Activated B cell treated with CpG ODN at 0.5 μM for 24 hours (primary cell): ENCODE results near the gene TP73. TPM values are rescaled to one million over a fixed set of nuclear protein-coding genes. Genes with fewer than 3 reads are reported as not detected.

Experiments used
- ATAC-seq: fragments of 200-7000 bp; cut with Tn5 transposase; one replicate; pipeline ENCODE4 v1.10.0; 2021; ENCODE audit warnings: low read depth, mild to moderate bottlenecking, moderate library complexity
- CTCF ChIA-PET: fragments of 350-600 bp; sonication (Branson Sonifier 250); formaldehyde crosslinking; loops from one replicate; lab custom pipeline; 2021; ENCODE audit warnings: antibody characterized with exemption; lab: Charles Lee
- POLR2A ChIA-PET: fragments of 350-600 bp; sonication (Branson Sonifier 250); formaldehyde crosslinking; loops from one replicate; lab custom pipeline; 2021; ENCODE audit warnings: antibody characterized with exemption; lab: Charles Lee
- DNase-seq: peaks from one replicate; pipeline ENCODE4 v3.0.0; 2022
- H3K27ac Mint-ChIP-seq: one replicate; pipeline ENCODE4 v1.8.0; 2020; ENCODE audit warnings: mixed read lengths
- H3K27me3 Mint-ChIP-seq: one replicate; pipeline ENCODE4 v1.8.0; 2021; ENCODE audit warnings: mixed read lengths
- H3K36me3 Mint-ChIP-seq: one replicate; pipeline ENCODE4 v1.8.0; 2021; ENCODE audit warnings: low read depth, mixed read lengths
- H3K4me1 Mint-ChIP-seq: one replicate; pipeline ENCODE4 v1.8.0; 2021; ENCODE audit warnings: mixed read lengths
- H3K4me3 Mint-ChIP-seq: one replicate; pipeline ENCODE4 v1.8.0; 2020; ENCODE audit warnings: mild to moderate bottlenecking, mixed read lengths
- H3K9me3 Mint-ChIP-seq: one replicate; pipeline ENCODE4 v1.8.0; 2020; ENCODE audit warnings: mixed read lengths
- intact Hi-C: fragments of 100-400 bp; cut with micrococcal nuclease; formaldehyde crosslinking; loops from one replicate; pipeline ENCODE4 v1.15.1; 2024
- total RNA-seq: library from RNA; stranded (reverse); gene quantifications from 2 replicates; pipeline ENCODE4 v1.2.3, GENCODE V29; 2022
- TF ChIP-seq, protein P1 (sequence below): fragments of 200-600 bp; IDR thresholded peaks from one replicate; pipeline ENCODE4 v1.8.0; 2022; ENCODE audit warnings: antibody characterized with exemption, mild to moderate bottlenecking

TP73 gene
- total RNA-seq, 1 donor from 2014 or later = 2.6 TPM

DNA sequence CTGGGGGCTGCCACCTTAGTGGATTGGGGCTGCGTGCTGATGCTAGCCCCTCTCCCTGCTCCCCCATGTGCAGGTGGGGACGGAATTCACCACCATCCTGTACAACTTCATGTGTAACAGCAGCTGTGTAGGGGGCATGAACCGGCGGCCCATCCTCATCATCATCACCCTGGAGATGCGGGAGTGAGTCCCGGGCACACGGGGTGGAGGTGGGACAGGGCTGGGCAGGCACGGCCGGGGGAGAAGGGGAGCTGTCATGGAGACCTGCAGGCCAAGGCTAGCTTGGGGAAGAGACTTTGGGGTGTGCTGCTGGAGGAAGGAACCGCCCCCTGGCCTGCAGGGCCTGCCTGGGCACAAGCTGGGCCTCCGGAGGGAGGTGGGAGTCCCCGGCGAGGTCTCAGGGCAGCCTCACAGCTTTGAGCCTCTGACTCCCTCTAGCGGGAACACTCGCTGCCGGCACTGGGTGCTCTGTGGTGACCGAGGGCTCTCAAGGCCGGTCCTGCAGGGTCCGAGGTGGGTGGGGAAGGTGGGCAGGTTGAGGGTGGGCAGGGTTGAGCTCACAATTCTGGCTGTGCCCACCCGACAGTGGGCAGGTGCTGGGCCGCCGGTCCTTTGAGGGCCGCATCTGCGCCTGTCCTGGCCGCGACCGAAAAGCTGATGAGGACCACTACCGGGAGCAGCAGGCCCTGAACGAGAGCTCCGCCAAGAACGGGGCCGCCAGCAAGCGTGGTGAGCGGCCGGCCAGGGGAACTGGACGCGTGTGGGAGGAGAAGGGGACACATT is 74.9 kb downstream of the TP73 start:
- no peak for DNase-seq
- intact Hi-C loops = no loop called here
- peaks cover 4% of the 10 kb centered on the region for H3K4me1 Mint-ChIP-seq
- H3K9me3 Mint-ChIP-seq = no peaks in the 10 kb centered on the region
- no peak overlapping the region for H3K27ac Mint-ChIP-seq
- ChIA-PET CTCF (interaction anchor here (0.6 to 1.4 kb wide), 2 partner anchors 117 to 236 kb away, joined by 3 to 4 read pairs; no protein-coding TSS in a partner anchor), POLR2A (no interaction called here)
- peak; percentile 64 for ATAC-seq
- no peak overlapping the region for H3K4me3 Mint-ChIP-seq
- no peaks in the 10 kb centered on the region for H3K36me3 Mint-ChIP-seq
- TF ChIP-seq, protein P1, sequence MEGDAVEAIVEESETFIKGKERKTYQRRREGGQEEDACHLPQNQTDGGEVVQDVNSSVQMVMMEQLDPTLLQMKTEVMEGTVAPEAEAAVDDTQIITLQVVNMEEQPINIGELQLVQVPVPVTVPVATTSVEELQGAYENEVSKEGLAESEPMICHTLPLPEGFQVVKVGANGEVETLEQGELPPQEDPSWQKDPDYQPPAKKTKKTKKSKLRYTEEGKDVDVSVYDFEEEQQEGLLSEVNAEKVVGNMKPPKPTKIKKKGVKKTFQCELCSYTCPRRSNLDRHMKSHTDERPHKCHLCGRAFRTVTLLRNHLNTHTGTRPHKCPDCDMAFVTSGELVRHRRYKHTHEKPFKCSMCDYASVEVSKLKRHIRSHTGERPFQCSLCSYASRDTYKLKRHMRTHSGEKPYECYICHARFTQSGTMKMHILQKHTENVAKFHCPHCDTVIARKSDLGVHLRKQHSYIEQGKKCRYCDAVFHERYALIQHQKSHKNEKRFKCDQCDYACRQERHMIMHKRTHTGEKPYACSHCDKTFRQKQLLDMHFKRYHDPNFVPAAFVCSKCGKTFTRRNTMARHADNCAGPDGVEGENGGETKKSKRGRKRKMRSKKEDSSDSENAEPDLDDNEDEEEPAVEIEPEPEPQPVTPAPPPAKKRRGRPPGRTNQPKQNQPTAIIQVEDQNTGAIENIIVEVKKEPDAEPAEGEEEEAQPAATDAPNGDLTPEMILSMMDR = no peak
- peaks cover 4% of the 10 kb centered on the region for H3K27me3 Mint-ChIP-seq

DNA sequence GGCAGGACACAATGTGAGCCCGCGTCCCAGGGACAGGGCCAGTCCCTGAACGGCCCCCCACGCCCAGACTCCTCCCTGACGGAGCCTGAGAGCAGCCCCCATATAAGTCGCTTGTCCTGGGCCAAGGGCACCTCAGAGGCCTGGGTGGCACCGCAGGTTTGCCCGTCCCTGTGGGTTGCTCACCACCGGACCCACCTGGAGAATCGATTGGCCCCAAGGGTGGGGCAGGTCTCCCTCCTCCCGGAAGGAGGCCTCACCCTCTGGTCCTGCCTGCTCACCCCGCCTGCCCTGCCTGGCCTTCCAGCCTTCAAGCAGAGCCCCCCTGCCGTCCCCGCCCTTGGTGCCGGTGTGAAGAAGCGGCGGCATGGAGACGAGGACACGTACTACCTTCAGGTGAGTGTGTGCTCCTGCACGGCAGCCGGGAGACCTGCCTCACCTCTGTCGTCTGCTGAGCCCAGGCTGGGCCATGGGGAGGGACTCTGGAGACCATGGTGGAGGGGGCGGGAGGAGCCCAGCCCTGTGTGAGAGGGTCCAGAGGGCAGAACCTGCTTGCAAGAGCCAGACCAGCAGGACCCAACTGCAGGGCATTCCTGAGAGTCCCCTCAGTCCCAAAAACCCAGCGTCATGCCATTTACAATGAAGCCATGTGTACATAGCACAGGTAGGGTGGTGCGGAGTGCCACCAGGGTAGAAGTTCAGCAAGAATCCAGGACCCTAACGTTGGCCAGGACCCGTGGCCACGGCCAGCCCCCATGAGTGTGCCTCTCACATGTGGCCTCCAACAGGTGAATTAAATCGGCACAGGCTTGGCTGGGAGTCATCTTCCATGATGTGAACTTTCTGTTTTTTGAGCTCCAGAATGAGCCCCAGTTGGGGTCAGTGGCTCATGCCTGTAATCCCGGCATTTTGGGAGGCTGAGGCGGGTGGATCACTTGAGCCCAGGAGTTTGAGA is 75.8 kb downstream of the TP73 start:
- ChIA-PET POLR2A (no interaction called here), CTCF (interaction anchor here (0.6 to 1.4 kb wide), 3 partner anchors 118 to 237 kb away, joined by 3 to 4 read pairs (median 3); no protein-coding TSS in a partner anchor)
- no peak overlapping the region for H3K27ac Mint-ChIP-seq
- no peak overlapping the region for H3K4me3 Mint-ChIP-seq
- no peaks in the 10 kb centered on the region for H3K36me3 Mint-ChIP-seq
- TF ChIP-seq, protein P1 = no peak
- H3K27me3 Mint-ChIP-seq = peaks cover 4% of the 10 kb centered on the region
- DNase-seq (no peak), ATAC-seq (no peak)
- H3K4me1 Mint-ChIP-seq = peaks cover 4% of the 10 kb centered on the region
- intact Hi-C loops = no loop called here
- no peaks in the 10 kb centered on the region for H3K9me3 Mint-ChIP-seq

DNA sequence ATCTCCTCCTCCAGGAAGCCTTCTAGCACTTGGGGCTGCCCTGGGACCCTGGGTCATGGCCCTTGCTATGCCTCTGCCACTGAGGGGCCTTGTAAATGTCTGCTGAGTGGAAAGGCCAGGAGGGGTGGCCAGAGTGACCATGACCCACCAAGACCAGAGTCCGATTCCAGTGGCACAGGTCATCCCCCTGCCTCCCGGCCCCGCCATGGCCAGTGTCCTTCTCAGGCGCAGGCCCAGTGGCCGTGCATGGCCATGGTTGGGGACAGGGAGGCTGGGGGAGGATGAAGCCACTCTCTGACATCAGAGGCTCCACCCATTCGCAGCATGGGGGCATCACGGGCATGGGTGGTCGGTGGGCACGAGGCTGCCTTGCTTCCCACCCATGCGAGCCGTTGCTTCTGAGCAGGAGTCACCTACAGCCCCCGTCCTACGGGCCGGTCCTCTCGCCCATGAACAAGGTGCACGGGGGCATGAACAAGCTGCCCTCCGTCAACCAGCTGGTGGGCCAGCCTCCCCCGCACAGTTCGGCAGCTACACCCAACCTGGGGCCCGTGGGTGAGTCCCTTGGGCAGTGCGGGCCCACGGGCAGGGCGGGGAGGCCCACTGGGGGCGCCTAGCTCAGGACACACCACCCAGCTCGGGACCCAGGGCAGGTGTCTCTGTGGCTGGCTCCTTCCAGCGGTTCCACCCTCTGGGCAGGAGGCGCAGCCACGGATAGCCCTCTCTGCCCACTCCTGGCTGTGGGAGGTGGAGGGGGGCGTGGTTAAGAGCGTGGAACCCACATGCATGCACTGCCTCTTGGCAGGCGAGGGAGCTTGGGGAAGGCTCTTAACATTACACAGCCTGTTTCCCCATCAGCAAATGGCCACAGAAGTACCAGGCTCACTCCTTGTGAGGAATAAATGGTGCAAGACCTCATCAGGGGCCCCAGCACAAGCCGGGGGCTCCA is 77.6 kb downstream of the TP73 start:
- TF ChIP-seq, protein P1 = no peak
- Mint-ChIP-seq H3K9me3 (no peaks in the 10 kb centered on the region), H3K27me3 (peaks cover 3% of the 10 kb centered on the region), H3K4me1 (no peaks in the 10 kb centered on the region), H3K4me3 (no peak overlapping the region), H3K27ac (no peak overlapping the region), H3K36me3 (no peaks in the 10 kb centered on the region)
- no peak for ATAC-seq
- CTCF ChIA-PET = no interaction called here
- DNase-seq = no peak
- intact Hi-C loops = no loop called here
- POLR2A ChIA-PET = no interaction called here

GRCh38 chr1:3730543-3731247 is 78.4 kb downstream of the TP73 start:
- no peak for ATAC-seq
- intact Hi-C loops = no loop called here

More at GRCh38 chr1:3730543-3731247, 78.4 kb downstream of the TP73 start:
- no peak overlapping the region for H3K4me3 Mint-ChIP-seq
- no peak overlapping the region for H3K27ac Mint-ChIP-seq
- TF ChIP-seq, protein P1 = no peak
- H3K36me3 Mint-ChIP-seq = peaks cover 4% of the 10 kb centered on the region
- ChIA-PET POLR2A (no interaction called here), CTCF (no interaction called here)
- no peaks in the 10 kb centered on the region for H3K4me1 Mint-ChIP-seq
- H3K9me3 Mint-ChIP-seq = no peaks in the 10 kb centered on the region
- peaks cover 3% of the 10 kb centered on the region for H3K27me3 Mint-ChIP-seq
- no peak for DNase-seq
